Glomerular visceral epithelial cell (primary cell): Measurements from ENCODE around the gene GALNT9.
"Not testable (repeated sequence)": the region's sequence is repeated elsewhere in the genome, so short reads cannot be mapped to it uniquely, and the experiment has no call there.

ENCODE experiments used
- DNase-seq: peaks from one replicate; pipeline ENCODE4 v3.0.0-alpha.2; 2016; ENCODE audit errors: extremely low spot score

The GALNT9 gene

DNA sequence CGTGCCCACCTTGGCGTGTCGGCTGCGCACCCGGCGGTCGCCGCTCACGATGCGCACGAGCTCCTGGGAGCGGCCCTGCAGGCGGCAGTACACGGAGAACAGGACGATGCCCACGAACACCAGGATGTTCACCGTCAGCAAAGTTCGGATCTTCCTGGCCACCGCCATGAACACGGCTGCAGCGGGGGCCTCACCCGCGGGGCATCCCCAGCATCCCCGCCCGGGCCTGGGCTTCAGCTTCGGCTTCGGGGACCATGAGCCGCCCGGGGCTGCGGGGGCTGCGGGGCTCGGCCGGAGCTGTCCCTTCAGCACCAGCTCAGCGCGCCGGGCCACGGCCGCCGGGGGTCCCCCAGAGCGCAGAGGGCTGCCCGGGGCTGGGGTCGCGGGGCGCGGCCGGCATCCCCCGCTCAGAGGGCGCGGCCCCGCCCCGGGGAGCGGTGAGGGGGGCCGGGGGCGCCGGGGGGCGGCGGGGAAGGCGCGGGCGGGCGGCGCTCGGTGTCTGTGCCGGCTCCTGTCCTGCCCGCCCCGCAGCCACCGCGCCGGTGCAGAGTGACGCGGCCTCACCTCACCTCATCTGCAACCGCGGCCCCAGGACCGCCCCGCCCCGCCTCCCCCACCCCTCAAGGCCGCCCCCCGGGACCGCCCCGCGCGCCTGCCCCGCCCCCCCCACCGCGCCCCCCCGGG is at the start of gene GALNT9:
Gene GALNT9, minus strand, starts transcription at position 554 of the 684 bp plus-strand sequence. Its CDS starts 386 bp downstream, at position 168.
- no peak for DNase-seq

DNA sequence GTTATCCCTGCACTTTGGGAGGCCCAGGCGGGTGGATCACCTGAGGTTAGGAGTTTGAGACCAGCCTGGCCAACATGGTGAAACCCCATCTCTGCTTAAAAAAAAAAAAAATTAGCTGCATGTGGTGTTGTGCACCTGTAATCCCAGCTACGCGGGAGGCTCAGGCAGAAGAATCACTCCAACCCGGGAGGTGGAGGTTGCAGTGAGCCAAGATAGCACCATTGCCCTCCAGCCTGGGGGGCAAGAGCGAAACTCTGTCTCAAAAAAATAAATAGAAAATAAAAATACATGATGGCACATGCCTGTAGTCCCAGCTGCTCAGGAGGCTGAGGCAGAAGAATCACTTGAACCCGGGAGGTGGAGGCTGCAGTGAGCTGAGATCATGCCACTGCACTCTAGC is 49.7 kb upstream of the GALNT9 start:
- not testable (repeated sequence) for DNase-seq

DNA sequence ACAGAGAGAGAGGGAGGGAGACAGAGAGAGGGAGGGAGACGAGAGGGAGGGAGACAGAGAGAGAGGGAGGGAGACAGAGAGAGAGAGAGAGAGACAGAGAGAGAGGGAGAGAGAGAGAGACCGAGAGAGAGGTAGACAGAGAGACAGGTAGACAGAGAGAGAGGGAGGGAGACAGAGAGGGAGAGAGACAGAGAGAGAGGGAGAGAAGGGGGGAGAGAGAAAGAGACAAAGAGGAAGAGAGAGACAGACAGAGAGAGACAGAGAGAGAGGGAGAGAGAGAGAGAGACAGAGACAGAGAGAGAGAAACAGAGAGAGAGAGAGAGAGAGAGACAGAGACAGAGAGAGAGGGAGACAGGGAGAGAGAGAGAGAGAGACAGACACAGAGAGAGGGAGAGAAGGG is 47.8 kb upstream of the GALNT9 start:
- no peak for DNase-seq

- no peak for DNase-seq
These were observed 47.1 kb upstream of the GALNT9 start for GRCh38 chr12:132376464-132376830.

GRCh38 chr12:132375747-132376463 is 46.5 kb upstream of the GALNT9 start:
- DNase-seq = no peak

DNA sequence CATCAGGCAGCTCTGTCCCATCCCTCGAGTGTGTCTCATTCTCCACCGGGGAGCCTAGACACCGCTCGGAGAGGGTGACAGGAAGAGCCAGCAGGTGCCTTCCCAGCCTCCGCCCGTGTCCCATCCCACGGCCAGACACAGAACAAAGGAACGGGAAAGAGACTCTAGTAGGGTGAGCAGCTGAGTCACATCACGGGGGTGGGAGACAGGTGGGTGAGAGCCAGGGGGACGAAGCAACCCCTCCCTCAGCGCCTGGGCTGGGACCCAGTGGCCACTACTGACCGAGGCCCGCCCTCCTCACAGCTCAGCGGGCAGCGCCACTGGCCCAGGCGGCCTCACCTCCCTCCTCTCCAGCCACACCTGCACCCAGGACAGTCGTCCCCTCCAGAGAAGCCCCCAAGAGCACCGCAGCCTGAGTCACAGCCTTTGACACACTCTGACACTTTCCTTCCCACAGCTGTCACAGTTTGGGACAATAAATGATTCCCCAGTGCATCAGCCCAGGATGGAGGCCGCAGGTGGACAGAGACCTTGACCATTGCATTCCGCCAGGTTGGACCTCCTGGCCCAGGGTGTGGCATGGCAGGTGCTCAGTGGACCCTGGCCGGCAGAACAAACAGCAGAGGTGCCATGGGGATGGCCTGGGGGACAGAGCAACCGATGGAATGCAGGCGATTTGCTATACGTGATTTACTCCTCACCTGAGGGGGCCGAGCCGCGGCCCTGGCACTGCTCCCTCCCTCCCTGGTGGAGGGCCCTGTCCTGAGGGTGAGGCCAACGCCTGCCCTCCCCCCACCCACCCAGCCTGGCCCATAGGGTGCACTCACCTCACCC is 45.4 kb upstream of the GALNT9 start:
- DNase-seq = no peak

DNA sequence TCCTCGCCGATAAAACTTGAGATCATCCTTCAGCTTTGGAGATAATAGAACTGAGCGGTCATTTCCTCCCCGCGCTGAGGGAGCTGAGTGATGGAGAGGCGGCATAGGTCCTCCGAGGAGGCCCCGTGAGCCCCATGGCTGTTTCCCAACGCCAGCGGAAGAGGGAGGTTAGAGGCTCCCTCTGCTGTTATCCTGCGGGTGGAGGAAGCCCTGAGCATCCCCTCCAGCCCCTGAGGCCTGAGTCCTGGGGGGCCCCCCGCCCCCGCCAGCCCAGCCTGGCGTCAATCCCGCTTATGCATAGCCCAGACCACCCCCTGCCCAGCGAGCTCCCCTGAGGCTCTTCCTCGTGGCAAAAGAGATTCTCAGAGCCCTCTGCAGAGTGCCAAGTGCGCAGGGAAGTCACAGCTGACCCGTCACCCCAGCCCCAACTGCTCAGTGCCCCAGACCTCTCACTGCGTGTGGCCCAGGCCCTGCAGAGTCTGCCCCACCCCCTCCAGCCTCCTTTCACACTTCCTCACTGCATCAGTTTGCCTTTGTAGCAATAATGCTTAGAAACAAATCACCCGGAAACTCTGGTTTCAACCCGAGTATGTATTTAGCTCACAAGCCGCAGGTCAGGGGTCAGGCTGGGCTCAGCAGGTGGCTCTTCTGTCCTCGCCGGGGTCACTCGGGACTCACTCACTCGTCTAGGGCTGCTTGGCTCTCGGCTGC is 44.7 kb upstream of the GALNT9 start:
- no peak for DNase-seq

DNA sequence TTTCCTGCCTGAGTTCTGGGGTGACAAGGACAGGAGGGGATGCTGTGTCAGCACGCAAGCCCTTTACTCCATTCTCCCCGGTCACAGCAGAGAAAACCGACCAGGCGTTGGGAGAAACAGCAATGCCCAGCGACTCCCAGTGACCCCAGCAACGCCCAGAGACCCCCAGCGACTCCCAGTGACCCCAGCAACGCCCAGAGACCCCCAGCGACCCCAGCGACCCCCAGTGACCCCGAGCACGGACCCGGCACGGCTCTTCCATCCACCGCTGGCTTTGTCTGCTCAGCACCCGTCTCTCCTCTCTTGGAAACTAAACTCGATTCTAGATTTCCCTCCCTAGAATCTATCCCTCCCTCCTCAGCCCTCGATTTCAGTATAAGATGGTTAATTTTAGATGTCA is 38.5 kb upstream of the GALNT9 start:
- DNase-seq = no peak

- no peak for DNase-seq
These were observed 37.9 kb upstream of the GALNT9 start for GRCh38 chr12:132367071-132367851.

- no peak for DNase-seq
These were observed 37.0 kb upstream of the GALNT9 start for GRCh38 chr12:132366341-132366861.

- DNase-seq = no peak
These were observed 35.8 kb upstream of the GALNT9 start for GRCh38 chr12:132365226-132365625.

DNA sequence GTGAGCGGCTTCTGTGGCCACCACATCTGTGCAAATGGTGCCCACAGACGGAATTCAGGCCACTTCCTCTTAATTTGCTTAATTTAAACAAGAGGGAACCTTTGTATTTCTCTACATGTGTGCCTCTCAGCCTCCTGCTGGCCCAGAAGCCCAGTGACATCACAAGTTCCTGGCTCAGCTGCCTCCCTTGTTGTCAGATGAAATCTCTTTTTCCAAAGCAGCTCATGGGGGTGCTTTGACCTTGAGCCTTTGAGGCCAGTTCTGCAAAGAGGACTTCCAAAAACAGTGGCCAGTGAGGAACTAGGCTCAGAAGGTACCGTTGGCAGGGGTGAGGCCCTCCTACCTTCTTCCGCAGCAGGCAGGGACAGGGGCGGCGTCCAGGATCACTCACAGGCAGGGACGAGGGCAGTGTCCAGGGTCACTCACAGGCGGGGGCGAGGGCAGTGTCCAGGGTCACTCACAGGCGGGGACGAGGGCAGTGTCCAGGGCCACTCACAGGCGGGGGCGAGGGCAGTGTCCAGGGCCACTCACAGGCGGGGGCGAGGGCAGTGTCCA is 35.0 kb upstream of the GALNT9 start:
- DNase-seq = no peak

DNA sequence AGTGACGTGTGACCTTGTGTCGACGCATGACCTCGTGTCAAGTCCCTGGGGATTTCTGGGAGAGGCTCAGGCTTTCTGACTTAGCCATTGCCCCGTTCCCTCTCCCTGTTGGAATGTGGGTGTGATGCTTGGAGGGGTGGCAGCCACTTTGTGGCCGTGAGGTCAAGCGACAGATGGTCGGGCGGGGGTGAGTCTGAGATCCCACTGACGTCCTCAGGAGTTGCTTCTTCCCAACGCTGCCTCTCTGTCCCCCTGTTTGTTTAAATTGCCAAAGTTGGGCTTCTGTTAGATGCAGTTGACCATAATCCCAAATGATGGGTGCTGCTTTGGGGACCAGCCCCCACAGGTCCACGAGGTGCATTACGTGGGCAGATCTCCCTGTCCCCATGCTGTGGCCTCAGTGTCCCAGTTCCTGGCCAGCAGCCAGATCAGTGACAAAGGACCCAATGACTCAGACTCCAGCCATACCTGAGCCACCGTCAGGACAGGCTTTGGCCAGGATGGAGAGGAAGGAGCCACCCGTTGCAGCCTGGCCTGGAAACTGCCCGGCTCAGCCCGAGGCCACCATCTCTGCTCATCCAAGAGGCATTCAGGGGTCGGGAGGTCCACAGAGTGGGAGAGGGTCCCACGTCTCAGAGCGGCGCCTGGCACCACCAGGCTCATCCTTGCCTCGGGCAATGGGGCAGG is 34.4 kb upstream of the GALNT9 start:
- no peak for DNase-seq

DNA sequence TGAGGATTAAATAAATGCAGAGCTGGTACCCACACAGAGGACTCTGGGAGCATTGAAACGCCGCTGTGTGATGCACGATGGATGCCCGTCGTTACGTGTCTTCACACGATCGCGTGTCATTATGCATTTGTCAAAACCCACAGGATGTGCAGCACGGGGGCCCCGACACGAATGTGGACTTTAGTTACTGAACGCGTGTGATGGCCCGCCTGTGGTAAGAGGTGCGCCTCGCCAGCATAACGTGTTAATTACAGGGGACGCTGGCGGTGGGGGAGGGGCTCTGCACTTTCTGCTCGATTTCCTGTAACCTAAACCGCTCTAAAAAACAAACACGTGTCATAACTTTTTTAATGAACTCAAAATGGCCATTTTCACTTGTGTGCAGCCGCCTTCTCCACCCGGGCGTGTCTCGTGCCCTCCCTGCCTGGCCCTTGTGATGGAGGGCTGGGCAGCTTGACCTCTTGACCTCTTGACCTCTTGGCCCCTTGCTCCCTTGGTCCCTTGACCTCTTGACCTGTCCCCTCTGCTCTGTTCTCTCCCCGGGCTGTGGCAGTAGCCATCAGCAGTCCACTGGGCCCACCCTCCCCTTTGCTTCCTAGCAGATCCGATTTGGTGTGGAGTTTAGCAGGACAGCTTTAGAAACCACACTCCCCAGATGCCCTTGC is 33.7 kb upstream of the GALNT9 start:
- DNase-seq = no peak

DNA sequence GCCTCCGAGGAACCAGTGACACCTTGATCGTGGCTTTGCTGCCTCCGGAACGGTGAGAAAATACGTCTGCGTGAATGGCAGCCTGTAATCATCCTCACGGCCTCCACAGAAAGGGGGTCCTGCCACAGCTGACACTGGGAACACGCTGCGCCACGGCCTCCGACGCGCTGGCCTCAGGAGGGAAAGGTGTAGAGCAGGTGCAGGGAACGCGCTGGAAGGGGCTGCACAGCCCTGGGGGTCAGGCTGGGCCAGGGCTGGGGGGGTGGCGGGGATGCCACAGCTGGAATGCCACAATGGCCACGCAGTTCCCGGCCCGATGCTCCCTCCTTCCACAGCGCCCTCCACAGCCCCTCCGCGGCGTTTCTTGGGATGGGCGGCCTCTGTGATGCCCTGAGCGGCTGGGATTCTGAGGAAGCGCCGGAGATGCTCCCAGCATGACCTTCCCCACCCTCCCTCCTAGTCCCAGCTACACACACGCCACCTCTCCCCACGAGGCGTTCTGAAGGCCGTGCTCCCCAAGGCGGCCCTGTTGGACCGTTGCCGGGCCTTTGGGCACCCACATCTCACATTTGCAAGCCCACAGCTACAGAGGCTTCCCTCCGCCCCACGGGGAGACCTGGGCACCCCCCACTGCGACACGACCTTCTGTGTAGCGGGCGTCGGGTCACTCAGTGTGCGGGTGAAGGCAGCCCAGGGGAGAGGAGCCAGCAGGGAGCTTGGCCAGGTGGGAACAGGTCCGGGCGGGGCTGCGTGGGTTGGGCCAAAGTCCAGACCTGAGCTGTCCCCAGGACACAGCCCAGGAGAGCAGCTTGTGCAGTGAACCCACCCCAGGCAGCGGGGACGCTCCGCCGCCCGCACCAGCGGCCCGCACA is 31.8 kb upstream of the GALNT9 start:
- DNase-seq = no peak

DNA sequence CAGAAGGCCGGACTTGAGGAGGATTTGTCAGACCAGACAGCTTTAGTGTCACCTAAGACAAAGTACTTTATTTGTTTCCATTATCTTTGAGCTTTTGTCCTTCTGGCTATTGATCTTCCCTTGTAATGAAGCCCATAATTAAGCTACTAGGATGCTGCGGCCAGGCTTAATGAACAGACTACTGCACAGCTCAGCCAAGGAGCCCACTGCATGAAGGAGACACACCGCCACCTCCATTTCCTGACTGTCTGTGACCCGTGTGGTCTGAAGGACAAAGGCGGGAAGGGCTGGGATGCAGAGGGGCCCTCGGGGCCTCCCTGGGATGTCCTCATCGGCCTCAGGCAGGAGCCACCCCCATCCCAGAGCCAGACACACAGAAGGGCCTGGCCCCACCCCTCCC is 31.0 kb upstream of the GALNT9 start:
- DNase-seq = no peak

GRCh38 chr12:132359971-132360370 is 30.6 kb upstream of the GALNT9 start:
- no peak for DNase-seq

DNA sequence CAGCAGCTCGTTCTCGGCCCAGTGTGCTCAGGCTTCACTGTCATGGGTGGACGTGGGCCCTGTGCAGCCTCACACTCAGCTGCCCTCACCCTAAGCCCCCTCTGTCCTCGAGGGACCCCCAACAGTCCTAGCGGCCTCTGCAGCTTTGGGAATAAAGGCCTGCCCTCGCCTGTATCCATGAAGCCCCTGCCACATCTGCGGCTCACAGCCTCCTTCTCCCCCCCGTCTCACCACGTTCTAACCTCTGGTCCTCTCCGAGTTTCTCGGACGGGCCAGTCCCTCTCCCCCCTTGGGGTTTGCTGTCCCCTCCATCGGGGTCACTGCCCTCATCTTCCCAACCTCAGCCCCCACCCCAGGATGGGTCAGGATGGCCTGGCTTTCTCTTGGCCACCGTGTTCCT is 30.2 kb upstream of the GALNT9 start:
- DNase-seq = no peak
